HG03095 (cell line): ENCODE measurements around the gene VEPH1.

Experiments used
- ATAC-seq: cut with Tn5 transposase; IDR thresholded peaks from one replicate; pipeline ENCODE4 v1.9.1; 2021; ENCODE audit warnings: moderate library complexity; ENCODE audit not compliant: unreplicated experiment

The VEPH1 gene

DNA sequence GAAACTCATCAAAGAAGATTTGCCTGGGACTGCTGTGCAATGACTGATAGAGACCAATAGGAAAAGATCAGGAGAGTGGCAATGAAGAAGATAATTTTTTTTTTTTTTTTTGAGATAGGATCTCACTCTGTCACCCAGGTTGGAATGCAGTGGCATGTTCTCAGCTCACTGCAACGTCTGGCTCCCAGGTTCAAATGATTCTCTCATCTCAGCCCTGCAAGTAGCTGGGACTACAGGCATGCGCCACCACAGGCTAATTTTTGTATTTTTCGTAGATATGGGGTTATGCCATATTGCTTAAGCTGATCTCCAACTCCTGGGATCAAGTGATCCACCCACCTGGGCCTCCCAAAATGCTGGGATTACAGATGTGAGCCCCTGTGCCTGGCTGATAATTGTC is 226.4 kb downstream of the VEPH1 start:
- ATAC-seq, result no peak

DNA sequence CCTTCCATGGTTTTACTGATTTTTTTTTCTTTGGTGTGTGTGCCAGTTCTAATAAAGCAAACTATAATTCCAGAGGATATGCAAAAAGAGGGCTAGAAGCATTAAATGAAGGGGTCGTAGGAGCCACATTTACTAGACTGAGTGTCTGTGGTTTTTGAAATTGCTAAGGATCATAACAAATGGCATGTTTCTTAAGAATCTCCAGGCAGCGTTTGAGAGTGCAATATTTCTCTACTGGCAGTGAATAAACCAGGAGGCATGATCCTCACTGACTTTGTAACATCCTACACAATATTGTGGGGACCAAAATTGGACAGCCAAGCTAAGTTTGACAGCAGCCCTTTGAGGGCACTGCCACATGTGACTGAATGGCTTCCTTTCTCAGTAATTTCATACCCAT is 227.4 kb downstream of the VEPH1 start:
- ATAC-seq, result no peak

DNA sequence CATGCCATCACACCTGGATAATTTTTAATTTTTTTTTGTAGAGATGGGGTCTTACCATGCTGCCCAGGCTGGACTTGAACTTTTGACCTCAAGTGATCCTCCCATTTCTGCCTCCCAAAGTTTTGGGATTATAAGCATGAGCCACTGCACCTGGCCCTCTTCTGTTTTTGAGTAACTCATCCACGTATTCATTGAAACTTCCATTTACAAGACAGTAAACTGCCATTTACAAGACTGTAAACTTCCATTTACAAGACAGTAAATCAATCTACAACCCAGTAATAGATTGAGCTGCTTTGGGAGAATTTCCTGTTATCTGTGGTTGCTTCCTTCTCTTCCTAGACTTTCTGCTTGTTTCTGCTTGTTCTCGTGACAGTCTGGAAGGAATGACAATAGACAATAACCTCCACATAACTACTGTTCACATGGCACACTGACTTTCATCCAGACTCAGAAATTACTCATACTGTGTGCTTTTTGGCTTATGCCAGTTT is 228.5 kb downstream of the VEPH1 start:
- ATAC-seq, result no peak

DNA sequence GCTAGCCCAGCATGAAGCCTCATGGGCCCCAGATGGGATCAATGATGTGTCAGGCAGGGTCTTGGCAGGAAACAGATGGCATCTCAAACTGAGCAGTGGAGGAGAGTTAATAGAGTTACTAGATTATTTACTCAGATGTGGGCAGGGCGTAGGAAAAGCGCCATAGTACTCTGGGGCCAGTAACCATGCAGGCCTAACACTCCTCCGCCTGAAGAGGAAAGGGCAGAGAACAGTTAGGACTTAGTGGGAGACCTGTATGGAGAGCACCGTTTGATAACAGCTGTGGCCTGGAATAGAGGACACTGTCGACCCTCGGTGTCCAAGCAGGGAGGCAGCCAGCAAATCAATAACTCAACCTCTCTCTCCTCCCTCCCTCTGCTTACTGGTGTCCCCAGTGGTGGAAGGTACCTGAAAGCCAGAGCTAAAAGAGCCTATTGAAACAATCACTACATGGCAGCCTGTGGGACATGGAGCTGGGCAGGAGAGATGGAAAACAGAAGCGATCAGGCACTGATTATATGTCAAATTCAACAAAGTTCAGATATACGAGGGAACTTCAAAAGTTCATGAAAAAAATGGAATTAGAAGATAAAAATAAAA is 231.8 kb downstream of the VEPH1 start:
- no peak for ATAC-seq

DNA sequence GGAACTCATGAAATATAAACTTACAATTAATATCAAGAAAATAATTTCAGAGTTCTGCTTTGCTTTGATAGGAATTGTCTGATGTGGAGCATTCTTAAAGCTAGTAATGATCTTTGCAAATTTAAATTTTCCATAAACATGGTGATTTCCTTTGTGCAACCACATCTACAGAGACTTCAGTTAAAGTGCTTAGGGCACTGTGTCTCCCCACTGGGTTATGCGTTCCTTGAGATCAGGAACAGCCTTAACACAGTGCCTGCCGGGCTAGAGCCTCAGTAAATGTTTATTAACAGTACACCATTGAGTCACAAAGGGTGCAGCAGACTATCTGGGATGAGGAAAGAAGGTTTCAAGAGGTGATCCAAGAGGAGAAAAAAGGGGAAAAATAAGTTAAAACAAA is 235.2 kb downstream of the VEPH1 start:
- ATAC-seq, result no peak

DNA sequence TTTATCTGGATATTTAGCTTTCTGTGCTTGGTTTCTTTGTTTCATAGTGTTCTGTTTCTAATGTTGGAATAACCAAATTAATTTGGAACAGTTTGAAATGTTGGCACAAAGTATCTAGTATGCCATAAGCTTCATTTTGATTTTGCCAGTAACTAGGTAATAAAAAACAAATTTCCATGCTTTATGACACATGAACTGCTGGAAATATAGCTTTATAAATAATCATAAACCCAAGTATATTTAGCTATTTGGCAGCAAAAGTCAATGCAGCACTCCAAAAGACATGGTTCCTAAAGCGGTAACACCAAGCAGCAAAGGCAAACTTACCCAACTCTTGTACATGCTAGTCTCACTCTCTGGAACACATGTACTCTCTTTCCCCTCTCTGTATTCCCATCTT is 237.3 kb downstream of the VEPH1 start:
- no peak for ATAC-seq

DNA sequence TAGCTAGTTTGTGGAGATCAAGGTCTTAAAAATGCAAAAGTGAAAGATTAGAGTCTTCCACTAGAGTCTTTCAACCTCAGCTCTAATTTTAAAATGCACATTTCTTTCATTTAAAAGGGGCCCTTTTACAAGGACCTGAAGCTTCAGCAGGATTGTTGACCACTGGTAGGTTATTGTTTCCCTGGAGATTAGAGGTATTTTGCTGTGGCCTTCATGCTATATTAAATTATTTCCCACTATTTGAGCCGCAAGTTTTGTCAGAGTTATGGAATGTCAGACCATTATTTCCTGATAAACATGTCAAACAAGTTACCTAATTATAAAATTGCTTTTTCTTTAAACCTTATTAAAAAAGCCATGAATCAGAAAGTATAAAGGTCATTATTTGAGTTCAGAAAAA is 240.2 kb downstream of the VEPH1 start:
- no peak for ATAC-seq

DNA sequence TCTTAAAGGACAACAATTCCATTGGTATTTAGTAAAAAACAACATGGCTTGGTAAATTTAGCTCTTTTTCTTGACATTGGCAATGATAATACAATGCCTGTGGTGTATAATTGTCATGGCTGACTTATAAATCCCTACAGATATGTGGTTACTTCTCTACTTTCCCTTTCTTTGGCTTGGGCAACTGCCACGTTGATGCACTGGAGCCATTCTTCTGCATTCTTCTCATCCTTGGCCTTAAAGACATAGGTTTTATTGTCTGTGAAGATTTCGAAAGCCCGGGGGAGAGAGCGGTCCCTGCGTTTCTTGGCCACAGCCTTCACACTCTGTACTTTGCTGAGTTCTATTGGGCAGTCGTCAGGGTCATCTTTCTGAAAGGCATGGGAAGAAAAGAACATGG is 242.2 kb downstream of the VEPH1 start:
- no peak for ATAC-seq

DNA sequence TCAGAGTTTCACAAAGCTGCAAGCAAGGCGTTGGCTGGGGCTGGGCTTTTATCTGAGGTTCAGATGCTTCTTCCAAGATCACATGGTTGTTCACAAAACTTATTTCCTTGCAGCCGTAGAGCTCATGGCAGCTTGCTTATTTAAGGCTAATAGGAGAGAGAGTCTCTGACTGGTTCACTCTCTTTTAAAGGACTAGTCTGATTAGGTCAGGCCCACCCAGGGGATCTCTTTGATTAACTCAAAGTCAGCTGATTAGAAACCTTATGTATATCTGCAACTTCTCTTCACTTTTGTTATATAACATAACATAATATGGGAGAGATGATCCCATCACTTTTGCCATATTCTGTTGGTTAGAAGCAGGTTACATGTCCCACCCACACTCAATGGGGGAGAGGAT is 243.4 kb downstream of the VEPH1 start:
- no peak for ATAC-seq

DNA sequence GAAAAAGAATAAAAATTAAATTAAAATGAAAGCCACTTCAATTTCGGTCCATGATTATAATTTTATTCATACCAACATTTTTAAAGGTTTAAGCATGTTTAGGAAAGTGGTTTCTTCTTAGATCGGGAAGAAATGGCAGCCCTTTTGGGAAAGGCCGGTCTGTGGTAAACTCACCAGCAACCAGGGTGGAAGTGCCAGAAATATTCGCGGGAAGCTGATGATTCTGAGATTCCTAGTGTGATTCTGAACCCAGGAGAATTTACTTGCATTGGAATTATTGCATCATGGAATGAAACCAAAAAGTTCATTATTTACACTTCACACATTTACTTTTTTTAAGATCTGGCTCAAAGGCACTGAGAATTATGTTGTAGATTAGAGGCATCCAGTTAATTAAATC is 246.1 kb downstream of the VEPH1 start:
- ATAC-seq, result no peak

DNA sequence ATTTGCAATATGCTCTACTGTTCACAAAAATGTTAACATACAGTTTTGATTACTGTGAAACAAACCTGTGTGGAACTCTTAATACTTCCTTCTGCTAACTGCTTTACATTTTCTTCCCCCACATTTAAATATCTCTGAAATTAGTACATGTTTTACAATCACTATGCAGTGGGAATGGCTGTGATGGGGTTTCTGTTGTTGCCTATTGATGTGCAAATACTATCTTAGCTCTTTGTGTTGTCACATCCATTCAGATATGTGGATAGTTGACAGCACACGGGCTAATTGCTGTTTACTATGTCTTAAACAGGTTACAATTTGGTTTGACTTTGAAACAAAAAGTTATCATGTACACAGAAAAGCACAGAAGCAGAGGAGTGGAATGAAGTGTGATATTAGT is 247.4 kb downstream of the VEPH1 start:
- no peak for ATAC-seq

DNA sequence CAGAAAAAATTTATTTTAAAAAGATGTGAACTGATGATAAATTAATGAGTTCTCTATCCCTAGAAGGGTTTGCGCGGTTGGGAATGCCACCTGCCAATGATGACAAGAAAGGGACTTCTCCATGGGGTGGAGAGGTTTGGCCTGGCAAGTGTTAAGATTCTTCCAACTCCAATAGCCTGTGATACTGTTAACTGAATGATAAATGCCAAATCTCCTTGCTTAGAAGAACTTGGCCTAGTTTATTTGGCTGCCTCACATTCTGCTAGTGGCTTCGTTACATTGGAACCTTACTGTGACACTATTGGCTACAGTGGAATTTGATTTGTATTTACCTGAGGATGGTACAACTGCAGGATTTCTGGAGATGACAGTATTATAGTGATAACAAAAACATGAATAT is 251.5 kb downstream of the VEPH1 start:
- ATAC-seq, result no peak

DNA sequence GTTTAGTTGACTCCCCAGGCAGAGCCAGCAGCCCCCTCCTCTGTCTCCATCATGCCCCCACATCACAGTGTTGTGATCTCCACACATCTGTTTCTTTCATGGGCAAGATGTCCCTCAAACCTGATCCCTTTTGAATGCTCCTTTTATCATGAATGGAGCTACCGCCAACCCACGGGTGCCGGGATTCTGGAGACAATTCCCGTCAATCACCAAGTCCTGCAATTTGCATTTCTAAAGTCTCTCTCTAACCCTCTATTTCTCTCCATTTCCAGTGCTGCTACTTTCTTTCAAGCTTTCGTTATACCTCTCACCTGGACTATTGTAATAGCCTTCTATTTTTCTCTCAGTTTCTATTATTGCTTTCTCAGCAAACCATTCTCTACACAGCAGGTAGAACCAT is 253.6 kb downstream of the VEPH1 start:
- ATAC-seq, result no peak

DNA sequence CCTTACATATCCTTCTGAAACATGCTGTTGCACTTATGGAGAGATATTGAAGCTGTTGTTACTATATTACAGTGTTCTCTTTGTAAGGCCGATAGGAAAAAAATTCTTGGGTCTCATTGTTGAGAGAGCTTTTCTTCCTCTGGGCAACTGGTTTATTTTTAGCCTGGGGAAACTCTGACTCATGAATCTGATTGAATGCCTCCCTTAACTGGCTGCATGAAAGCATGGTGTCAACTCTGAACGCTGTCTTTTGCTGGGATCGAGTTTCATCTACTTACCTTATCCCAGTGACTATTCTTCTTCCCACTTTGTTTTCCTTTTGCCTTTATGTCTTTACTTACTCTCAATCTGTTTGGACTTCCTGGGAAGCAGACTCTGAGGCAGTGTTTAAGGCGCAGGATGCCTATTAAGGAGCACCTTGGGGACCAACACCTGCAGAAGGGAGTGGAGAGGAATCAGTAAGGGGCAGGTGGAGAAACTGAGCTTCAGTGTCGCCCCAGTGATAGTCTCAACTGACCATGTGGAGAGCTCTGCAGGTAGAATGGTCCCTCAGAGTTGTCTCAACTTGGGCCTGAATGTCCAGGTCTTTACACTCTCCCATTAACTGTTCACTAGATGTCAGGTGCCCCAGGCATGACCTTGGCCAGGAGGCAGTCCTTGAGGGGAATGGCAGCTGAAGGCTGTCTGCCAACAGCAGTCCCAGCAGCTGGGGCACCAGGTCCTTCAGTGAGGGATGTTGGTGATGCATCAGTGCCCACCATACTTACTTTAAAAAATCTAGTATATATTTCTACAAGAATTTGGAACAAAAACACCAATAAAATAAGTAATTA is 254.4 kb downstream of the VEPH1 start:
- no peak for ATAC-seq

DNA sequence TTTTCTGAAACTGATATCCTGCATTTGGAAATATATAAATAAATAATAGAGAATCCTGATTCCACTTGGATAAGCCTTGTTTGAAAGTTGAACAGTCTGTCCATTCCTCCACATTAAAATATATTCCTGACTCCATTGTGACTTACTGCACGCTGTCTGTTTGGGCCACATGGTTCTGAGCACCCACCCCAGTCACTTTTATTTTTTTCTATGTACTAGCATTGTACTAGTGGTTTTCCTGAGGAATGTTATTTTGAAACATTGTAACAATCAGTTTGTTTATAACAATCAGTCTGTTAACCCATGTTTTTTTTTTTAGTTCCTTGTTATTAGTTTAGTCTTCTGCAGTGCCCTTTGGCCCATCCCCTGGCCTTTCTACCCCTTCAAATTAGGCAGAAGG is 255.8 kb downstream of the VEPH1 start:
- ATAC-seq, result no peak

DNA sequence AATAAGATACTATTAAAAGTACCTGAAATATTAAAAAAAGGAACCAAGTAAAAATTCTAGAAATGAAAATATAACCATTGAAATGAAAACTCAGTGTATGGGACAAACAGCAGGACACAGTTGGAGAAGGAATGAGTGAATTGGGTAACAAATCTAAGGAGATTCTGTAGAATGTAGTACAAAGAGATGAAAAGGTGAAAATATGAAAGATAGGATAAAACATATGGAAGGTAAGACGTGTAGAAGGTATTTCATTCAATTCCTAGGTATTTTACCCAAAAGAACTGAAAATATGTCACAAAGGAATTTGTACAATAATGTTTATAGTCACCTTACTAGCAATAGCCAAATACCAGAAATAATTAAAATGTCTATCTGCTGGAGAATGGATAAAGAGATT is 260.4 kb downstream of the VEPH1 start:
- ATAC-seq, result no peak

DNA sequence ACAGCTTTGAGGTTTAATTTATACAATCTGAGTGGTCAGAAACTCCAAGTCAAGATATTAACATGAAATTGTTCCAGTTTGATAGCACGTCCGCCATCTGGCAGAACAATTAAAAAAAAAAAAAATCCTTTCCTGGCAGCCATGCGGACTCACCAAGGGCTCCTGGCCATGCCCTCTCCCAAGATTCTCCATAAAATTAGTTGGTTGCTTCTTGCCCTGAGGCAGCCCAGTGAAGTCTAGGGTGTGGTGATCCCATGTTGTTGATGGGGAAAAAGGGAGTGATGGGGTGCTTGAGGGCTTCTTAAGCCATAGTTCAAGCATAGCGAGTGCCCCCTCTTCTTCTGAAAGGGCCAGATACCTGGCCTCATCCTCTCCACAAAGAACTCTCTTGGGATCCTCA is 261.6 kb downstream of the VEPH1 start:
- no peak for ATAC-seq

DNA sequence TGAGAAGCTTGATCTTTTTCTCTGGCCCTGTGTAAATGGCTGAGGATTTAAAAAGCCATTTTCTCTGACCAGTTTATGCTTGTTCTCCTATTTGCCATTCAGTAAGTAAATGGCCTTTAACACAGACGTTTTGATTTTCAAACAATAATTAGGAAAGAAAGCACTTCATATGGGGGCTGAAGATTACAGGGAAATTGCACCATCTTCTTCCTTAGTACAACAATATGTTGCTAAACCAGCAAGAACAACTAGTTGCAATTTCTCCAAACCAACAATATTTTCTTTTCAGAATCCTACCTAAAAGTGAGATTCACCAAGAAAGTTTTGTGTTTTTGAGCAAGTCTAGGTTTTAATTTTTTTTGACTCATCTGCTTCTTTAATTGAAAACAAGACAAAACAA is 262.8 kb downstream of the VEPH1 start:
- ATAC-seq, result no peak

DNA sequence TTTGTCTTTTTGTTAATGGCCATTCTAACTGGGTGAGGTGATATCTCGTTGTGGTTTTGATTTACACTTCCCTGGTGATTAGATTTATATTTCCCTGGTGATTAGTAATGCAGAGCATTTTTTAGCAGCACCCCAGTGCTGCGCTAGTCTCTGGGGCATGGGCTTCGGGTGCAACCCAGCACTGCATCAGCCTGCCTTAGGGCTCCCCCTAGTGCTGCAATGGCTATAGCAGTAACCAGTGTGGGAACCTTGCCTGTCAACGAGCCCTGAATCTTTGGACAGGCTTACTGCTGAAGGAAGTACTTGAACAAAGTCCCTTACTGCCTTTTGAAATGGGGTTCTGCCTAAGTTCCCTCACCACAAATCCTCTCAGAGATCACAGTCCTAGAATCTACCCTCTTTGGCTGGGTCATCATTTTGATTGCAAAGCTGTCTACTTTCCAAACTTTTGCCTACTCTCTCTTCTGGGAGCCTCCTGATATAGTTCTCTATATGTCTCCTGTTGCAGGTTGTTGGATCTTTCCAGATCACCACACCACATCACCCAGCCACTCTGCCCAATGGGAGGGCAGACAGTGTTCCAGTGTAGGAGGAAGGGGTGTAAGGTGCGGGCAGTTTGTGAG is 264.0 kb downstream of the VEPH1 start:
- peak; percentile 100 for ATAC-seq

DNA sequence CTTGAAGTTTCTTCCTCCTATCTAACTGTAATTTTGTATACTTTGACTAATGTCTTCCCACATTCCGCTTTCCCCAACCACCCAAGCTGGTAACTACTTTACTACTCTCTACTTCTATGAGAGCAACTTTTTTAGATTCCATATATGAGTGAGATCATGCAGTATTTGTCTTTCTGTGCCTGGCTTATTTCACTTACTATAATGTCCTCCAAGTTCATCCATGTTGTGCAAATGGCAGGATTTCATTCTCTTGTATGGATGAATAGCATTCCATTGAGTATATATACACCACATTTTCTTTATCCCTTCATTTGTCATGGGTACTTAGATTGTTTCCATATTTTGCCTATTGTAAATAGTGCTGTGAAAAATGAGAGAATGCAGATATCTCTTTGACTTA is 264.8 kb downstream of the VEPH1 start:
- ATAC-seq, result no peak

DNA sequence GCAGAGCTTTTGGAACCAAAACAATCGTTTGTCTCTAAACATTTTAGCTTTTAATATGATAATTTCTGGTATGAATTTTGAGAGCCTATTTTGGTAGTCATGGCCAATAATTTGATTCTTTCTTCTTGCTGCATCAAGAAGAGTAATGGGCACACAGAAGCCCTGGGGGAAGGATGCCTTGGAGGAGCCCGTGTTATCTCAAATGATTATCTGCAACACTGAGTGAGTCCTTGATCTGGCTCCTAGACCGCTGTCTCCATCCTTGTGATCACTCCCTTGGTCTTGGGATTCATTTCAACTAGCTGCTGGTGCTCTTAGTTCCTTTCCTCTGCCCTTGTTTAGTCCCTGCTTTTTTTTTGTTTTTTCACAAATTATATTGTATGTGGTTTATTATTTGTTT is 265.3 kb downstream of the VEPH1 start:
- ATAC-seq, result no peak

DNA sequence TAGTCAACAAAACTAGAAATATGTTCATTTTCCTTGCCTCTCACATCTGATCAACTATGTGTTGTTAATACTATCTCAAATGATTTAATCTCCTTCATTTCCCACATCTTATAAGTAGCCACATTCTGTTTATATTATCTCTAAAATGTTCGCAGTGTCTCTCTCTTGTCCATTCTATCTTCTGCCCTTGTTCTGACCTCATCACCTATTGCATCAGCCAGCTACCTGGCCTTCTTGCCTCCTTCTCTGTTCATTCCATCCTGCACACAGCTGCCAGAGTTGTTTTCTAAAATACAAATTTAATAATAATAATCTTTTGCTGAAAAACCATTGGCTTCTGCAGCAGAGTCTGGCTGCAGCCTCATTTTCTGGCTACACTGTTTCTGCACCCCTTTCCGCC is 267.9 kb downstream of the VEPH1 start:
- no peak for ATAC-seq
